Astrocyte of the spinal cord (primary cell): ENCODE measurements around the gene ABHD11.

Experiments
- DNase-seq: peaks from one replicate; pipeline ENCODE4 v3.0.0; 2011; ENCODE audit warnings: low read depth, low spot score
- H3K4me3 ChIP-seq: 2 replicates; pipeline ENCODE4 v1.5.1; 2011; ENCODE audit warnings: low read depth, mild to moderate bottlenecking, low read length, moderate library complexity
- in situ Hi-C: cut with HindIII; loops from 2 replicates; pipeline ENCODE4 v1.10.0; 2017; ENCODE audit warnings: low sequenced_read_pairs
- TF ChIP-seq, protein P1 (sequence below): IDR thresholded peaks from 2 replicates; pipeline ENCODE4 v1.5.1; 2012; ENCODE audit warnings: low read depth, mild to moderate bottlenecking, low read length, inconsistent platforms

The ABHD11 gene

GRCh38 chr7:73742753-73743641 lies 4.4 kb upstream of the ABHD11 start:
- in situ Hi-C loops = no loop called here
- TF ChIP-seq, protein P1, sequence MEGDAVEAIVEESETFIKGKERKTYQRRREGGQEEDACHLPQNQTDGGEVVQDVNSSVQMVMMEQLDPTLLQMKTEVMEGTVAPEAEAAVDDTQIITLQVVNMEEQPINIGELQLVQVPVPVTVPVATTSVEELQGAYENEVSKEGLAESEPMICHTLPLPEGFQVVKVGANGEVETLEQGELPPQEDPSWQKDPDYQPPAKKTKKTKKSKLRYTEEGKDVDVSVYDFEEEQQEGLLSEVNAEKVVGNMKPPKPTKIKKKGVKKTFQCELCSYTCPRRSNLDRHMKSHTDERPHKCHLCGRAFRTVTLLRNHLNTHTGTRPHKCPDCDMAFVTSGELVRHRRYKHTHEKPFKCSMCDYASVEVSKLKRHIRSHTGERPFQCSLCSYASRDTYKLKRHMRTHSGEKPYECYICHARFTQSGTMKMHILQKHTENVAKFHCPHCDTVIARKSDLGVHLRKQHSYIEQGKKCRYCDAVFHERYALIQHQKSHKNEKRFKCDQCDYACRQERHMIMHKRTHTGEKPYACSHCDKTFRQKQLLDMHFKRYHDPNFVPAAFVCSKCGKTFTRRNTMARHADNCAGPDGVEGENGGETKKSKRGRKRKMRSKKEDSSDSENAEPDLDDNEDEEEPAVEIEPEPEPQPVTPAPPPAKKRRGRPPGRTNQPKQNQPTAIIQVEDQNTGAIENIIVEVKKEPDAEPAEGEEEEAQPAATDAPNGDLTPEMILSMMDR = no peak
- H3K4me3 ChIP-seq = no peak overlapping the region
- DNase-seq = peak; percentile 20

DNA sequence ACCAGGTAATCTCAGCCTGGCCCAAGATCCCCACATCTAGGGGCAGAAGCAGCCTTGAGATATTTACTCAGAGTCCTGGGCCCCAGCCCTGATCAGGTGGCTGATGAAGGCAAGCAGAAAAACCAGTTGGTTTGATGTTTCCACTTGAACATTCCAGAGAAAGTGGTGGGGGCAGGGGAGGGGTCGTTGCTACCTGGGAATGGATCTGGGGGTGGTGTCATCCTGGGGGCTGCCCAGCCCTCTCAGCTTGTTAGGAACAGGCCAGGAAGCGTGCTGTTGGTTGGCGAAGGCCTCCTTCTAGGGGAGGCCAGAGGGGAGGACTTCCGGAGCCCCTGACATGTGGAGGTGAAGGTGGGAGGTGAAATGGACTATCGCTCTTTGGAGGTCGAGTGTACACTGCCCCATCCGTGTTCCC lies 3.7 kb upstream of the ABHD11 start:
- TF ChIP-seq, protein P1 = no peak
- in situ Hi-C loops = no loop called here
- no peak overlapping the region for H3K4me3 ChIP-seq
- no peak for DNase-seq

- in situ Hi-C loops = no loop called here
- no peak overlapping the region for H3K4me3 ChIP-seq
- TF ChIP-seq, protein P1 = no peak
- no peak for DNase-seq
Measured at GRCh38 chr7:73741600-73741999, 3.0 kb upstream of the ABHD11 start.

GRCh38 chr7:73740771-73741170 lies 2.2 kb upstream of the ABHD11 start:
- DNase-seq = no peak
- TF ChIP-seq, protein P1 = no peak
- H3K4me3 ChIP-seq = no peak overlapping the region
- in situ Hi-C loops = no loop called here

- in situ Hi-C loops = no loop called here
- no peak for DNase-seq
- TF ChIP-seq, protein P1 = no peak
- H3K4me3 ChIP-seq = no peak overlapping the region
Measured at GRCh38 chr7:73740212-73740611, 1.6 kb upstream of the ABHD11 start.

- TF ChIP-seq, protein P1 = no peak
- H3K4me3 ChIP-seq = peak overlapping the region; percentile 78
- DNase-seq = no peak
- in situ Hi-C loops = no loop called here
Measured at GRCh38 chr7:73739387-73739767, 775 bp upstream of the ABHD11 start.
